SU-DHL-6 (cell line): Measurements from ENCODE around the gene MAS1.

Experiments
- H2AFZ ChIP-seq: fragments of 200-600 bp; sonication (generic); 2 replicates; pipeline ENCODE4 v1.6.1; 2014; ENCODE audit warnings: low read depth, mild to moderate bottlenecking, moderate library complexity, mixed read lengths, antibody characterized with exemption, low read length; ENCODE audit not compliant: severe bottlenecking
- H3F3A ChIP-seq: fragments of 200-600 bp; shearing (Covaris generic); 2 replicates; pipeline ENCODE4 v1.6.0; 2016; ENCODE audit warnings: antibody characterized with exemption, mild to moderate bottlenecking; ENCODE audit not compliant: insufficient read depth
- H3K27ac ChIP-seq: fragments of 200-600 bp; sonication (generic); 2 replicates; pipeline ENCODE4 v1.5.1; 2016; ENCODE audit warnings: low read depth, mild to moderate bottlenecking, low read length, moderate library complexity, mixed read lengths
- H3K27me3 ChIP-seq: fragments of 200-600 bp; sonication (generic), shearing (Covaris generic); 2 replicates; pipeline ENCODE4 v1.6.0; 2014; ENCODE audit warnings: mild to moderate bottlenecking, low read length
- H3K36me3 ChIP-seq: fragments of 200-600 bp; sonication (generic); 2 replicates; pipeline ENCODE4 v1.6.1; 2014; ENCODE audit warnings: mild to moderate bottlenecking, low read length, mixed read lengths
- H3K4me2 ChIP-seq: fragments of 300-600, 200-600 bp; shearing (Covaris generic), sonication (generic); 2 replicates; pipeline ENCODE4 v1.6.0; 2014; ENCODE audit warnings: low read length, low read depth, mild to moderate bottlenecking; ENCODE audit not compliant: poor library complexity, severe bottlenecking
- H3K4me3 ChIP-seq: fragments of 200-600 bp; sonication (generic); 2 replicates; pipeline ENCODE4 v1.5.1; 2014; ENCODE audit warnings: antibody characterized with exemption, low read length, mild to moderate bottlenecking, mixed read lengths; ENCODE audit not compliant: insufficient read depth, poor library complexity, severe bottlenecking
- H3K79me2 ChIP-seq: fragments of 200-600 bp; sonication (generic); 2 replicates; pipeline ENCODE4 v1.6.1; 2014; ENCODE audit warnings: mild to moderate bottlenecking, low read length, moderate library complexity; ENCODE audit not compliant: insufficient read depth
- H3K9ac ChIP-seq: fragments of 200-600 bp; sonication (generic); 2 replicates; pipeline ENCODE4 v1.7.0; 2014; ENCODE audit warnings: mild to moderate bottlenecking, low read length
- H3K9me2 ChIP-seq: fragments of 200-600 bp; sonication (generic); replicated peaks from 2 replicates; pipeline ENCODE4 v1.6.1; 2014; ENCODE audit warnings: low read length; ENCODE audit not compliant: insufficient read depth
- H3K9me3 ChIP-seq: fragments of 200-600 bp; sonication (generic); 2 replicates; pipeline ENCODE4 v1.6.1; 2014; ENCODE audit warnings: low read length, mixed read lengths; ENCODE audit not compliant: insufficient read depth
- H4K20me1 ChIP-seq: fragments of 200-600 bp; sonication (generic); 2 replicates; pipeline ENCODE4 v1.6.1; 2014; ENCODE audit warnings: low read depth, mild to moderate bottlenecking, antibody characterized with exemption, low read length, moderate library complexity, mixed read lengths
- EZH2phosphoT487 ChIP-seq: fragments of 200-600 bp; sonication (generic), shearing (Covaris generic); conservative IDR thresholded peaks from 2 replicates; pipeline ENCODE4 v1.6.1; 2018; ENCODE audit warnings: mild to moderate bottlenecking, antibody characterized with exemption, low read length, moderate library complexity, mixed read lengths
- TF ChIP-seq, protein P1 (sequence below): fragments of 200-600 bp; sonication (generic); IDR thresholded peaks from one replicate; pipeline ENCODE4 v1.5.1; 2017; ENCODE audit warnings: antibody characterized with exemption, mild to moderate bottlenecking, low read length, moderate library complexity; ENCODE audit not compliant: insufficient read depth, poor library complexity, severe bottlenecking

The MAS1 gene

DNA sequence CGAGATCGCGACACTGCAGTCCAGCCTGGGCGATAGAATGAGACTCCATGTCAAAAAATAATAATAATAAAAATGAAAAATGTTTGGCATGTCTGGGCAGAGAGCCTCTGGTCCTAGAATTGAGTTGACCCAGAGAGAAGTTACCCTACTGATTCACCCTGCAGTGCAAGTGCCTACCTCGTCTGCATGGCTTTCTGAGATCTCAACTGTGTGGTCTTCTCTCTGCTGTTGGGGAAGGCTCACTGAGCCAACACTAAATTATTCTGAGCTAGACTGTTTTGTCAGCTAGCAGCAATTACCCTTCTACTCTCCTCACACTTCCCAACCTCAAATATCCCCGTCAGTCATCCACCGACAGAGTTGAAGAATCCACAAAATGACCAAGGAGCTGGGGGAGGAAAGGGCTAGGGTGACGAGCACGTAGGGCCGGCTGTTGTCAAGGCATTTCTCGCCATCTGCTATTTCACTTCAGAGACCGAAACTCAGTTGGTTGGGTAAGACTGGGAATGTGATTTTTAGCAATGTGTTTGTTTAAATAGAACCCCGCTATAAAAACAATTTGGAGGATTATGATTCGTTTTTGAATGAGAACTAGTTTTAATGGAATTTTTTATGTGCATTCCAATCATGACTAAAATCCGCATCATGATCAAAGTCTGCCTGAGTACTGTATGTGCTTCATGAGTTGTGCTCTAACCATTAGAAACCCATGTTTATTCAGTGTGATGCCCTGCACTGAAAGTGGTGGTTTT, 9.4 kb downstream of the MAS1 start:
- H3K9ac ChIP-seq = no peak overlapping the region
- no peaks in the 10 kb centered on the region for H3K27me3 ChIP-seq
- H4K20me1 ChIP-seq = no peaks in the 10 kb centered on the region
- no peaks in the 10 kb centered on the region for H3K79me2 ChIP-seq
- H3K9me2 ChIP-seq = no peaks in the 10 kb centered on the region
- TF ChIP-seq EZH2phosphoT487 = no peak
- TF ChIP-seq, protein P1, sequence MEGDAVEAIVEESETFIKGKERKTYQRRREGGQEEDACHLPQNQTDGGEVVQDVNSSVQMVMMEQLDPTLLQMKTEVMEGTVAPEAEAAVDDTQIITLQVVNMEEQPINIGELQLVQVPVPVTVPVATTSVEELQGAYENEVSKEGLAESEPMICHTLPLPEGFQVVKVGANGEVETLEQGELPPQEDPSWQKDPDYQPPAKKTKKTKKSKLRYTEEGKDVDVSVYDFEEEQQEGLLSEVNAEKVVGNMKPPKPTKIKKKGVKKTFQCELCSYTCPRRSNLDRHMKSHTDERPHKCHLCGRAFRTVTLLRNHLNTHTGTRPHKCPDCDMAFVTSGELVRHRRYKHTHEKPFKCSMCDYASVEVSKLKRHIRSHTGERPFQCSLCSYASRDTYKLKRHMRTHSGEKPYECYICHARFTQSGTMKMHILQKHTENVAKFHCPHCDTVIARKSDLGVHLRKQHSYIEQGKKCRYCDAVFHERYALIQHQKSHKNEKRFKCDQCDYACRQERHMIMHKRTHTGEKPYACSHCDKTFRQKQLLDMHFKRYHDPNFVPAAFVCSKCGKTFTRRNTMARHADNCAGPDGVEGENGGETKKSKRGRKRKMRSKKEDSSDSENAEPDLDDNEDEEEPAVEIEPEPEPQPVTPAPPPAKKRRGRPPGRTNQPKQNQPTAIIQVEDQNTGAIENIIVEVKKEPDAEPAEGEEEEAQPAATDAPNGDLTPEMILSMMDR = no peak
- H3K4me3 ChIP-seq = no peak overlapping the region
- no peaks in the 10 kb centered on the region for H3F3A ChIP-seq
- H3K36me3 ChIP-seq = no peaks in the 10 kb centered on the region
- H3K4me2 ChIP-seq = no peak overlapping the region
- no peak overlapping the region for H3K27ac ChIP-seq
- H3K9me3 ChIP-seq = no peaks in the 10 kb centered on the region
- no peak overlapping the region for H2AFZ ChIP-seq

DNA sequence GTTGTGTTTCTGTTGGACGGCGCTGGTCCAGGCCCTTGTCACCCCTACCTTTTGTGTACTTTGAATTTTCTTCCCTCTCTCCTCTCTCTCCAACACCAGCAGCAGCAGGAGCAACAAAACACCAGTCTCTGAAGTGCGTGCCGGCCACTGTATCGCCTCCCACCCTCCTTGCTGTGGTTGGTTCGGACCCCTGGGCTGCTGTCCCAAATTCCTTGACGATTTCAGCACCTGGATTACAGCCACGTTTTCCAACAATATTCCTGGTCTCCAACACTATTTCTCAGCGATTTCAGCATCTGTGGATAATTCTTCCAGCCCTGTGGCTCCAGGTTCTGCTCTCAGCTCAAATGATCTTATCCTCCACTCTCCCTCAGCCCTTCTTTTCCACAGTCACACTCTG, 11.8 kb downstream of the MAS1 start:
- Histone ChIP-seq H2AFZ (no peak overlapping the region), H3K4me2 (no peak overlapping the region), H4K20me1 (no peaks in the 10 kb centered on the region), H3K27me3 (no peaks in the 10 kb centered on the region), H3K9me3 (no peaks in the 10 kb centered on the region), H3K9ac (no peak overlapping the region), H3K79me2 (no peaks in the 10 kb centered on the region), H3F3A (no peaks in the 10 kb centered on the region), H3K27ac (no peak overlapping the region), H3K36me3 (no peaks in the 10 kb centered on the region), H3K9me2 (no peaks in the 10 kb centered on the region), H3K4me3 (no peak overlapping the region)
- no peak for TF ChIP-seq EZH2phosphoT487
- TF ChIP-seq, protein P1 = no peak

DNA sequence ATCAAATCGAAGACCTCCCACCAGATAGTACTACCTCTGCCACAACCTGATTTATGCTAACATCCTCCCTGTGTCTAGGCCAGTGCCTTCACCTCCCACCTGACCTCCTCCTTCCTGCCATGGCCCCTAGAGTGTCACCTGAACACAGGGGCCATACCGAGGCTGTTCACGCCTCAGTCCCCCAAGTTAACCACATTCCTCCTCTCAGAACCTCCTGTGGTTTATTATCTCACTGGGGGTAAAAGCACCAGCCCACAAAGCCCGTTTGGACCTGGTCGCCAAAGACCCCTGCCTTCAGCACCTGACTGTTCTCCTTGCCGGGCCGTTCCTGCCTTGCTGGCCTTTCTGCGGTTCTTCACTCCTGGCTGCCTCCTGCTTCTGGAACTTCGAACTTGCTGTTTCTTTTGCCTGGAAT, 13.7 kb downstream of the MAS1 start:
- no peak overlapping the region for H3K4me2 ChIP-seq
- no peaks in the 10 kb centered on the region for H3F3A ChIP-seq
- no peaks in the 10 kb centered on the region for H4K20me1 ChIP-seq
- H3K9me3 ChIP-seq = no peaks in the 10 kb centered on the region
- no peak overlapping the region for H2AFZ ChIP-seq
- H3K4me3 ChIP-seq = no peak overlapping the region
- H3K36me3 ChIP-seq = no peaks in the 10 kb centered on the region
- no peak overlapping the region for H3K27ac ChIP-seq
- no peaks in the 10 kb centered on the region for H3K27me3 ChIP-seq
- TF ChIP-seq, protein P1 = no peak
- TF ChIP-seq EZH2phosphoT487 = no peak
- H3K9me2 ChIP-seq = no peaks in the 10 kb centered on the region
- H3K79me2 ChIP-seq = no peaks in the 10 kb centered on the region
- H3K9ac ChIP-seq = no peak overlapping the region
